SH-SY5Y (cell line): ENCODE measurements around the gene GLT8D2.

Experiments used
- GATA2 ChIP-seq: IDR thresholded peaks from 2 replicates; pipeline ENCODE4 v1.6.1; 2011; ENCODE audit warnings: mild to moderate bottlenecking, low read depth, low read length
- GATA3 ChIP-seq: IDR thresholded peaks from 2 replicates; pipeline ENCODE4 v1.6.1; 2011; ENCODE audit warnings: low read depth, mild to moderate bottlenecking, low read length, moderate library complexity

DNA sequence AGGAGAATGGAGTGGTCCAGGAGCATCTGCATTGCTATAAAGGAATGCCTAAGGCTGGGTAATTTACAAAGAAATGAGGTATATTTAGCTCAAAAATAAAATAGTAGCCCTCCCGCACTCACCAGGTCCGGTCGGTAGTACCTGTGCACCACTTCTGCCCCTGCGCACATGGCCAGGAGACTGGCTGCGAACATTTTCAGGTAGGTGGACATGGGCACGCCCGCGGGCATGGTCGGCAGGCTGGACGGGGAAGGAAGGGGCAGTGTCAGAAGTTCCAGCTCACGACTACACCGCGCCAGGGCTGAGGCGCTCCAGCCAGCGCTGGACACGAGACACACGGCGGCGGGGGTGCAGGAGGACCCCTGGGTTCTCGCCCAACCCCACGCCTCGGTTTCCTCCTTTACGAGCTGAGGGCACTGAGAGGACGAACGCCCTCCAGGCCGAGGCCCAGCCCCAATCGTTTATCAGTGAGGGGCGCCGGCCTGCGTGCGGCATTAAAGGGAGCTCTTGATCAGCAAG, 93.4 kb downstream of the GLT8D2 start:
- TF ChIP-seq GATA2: no peak
- no peak for TF ChIP-seq GATA3
